Umbilical cord (tissue), 2 donors: ENCODE results near the gene FXYD6. TPM values are rescaled to one million over a fixed set of nuclear protein-coding genes. Genes with fewer than 3 reads are reported as not detected.

Source experiments
- DNase-seq: peaks from one replicate; pipeline ENCODE4 v3.0.0-alpha.2; 2015; ENCODE audit warnings: low spot score
- total RNA-seq: library from RNA; depleted of rRNA; stranded (reverse); fragments of >200 nt; gene quantifications from one replicate; pipeline ENCODE4 v1.2.3, GENCODE V29; 2014; ENCODE audit warnings: low replicate concordance; ENCODE audit not compliant: insufficient read depth

FXYD6 gene
- total RNA-seq, 1 donor from 2014 or later: 48.2 TPM

DNA sequence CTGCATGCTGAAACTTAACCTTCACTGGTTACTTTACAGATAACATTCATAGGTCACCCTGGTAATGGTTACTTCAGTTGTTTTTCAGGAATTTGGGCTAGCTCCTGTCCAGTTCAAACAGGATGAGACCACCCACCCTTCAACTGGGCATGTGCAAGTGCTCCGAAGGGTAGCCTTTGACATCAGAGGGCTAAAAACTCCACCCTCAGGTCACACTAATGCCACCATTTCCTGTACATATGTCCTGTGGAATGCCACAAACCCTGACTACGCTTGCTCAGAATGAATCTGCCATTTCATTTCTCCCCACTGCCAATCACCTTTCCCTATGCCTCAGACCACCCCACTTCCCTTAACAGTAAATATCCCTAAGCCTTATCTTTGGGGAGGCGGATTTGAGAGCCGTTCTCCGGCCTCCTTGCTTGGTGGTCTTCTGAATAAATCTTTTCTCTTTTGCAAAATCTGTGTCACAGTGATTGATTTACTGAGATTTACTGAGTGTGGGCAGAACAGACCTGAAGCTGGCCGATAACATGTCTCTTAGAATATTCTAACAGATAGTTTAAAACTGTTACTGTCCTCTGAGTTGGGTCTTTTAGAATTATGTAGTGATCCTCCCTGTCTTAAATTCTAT is 26.6 kb downstream of the FXYD6 start:
- no peak for DNase-seq

DNA sequence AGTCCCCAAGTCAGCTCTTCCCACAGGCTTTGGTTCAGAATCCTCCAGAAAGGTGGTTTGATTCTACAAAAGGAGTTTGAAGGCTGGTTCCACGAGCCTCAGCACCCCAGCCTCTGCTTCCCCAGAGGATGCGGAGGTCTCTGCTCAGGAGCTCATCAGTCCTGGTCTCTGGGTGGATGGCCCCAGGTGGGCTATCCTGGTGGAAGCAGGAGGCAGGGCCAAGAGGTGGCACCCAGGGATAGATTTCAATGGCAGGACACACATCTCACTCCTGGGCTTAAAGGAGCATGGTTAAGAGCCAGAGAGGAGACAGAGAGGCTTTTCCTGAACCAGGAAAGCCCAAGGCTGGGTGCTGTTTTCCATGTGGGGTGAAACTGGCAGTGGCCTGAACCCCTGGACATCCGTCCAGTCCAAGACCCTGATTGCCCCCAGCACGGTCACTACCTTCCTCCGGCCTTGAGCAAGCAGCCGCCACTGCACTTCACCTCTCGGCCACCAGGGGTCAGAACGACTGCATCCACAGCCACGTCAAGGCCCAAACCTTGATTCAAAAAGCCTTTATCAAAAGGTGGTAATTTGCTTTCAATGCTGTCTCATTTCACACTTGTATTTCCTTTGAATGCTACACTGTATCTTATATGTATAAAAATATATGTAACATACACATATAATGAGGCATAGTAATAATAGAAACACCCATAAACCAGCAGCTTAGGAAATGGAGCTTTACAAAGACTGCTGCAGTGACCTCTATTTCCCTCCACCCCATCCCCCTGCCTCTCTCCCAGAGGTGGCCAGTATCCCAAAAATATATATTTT is 32.6 kb downstream of the FXYD6 start:
- peak; percentile 65 for DNase-seq

GRCh38 chr11:117842131-117842941 is 34.1 kb downstream of the FXYD6 start:
- no peak for DNase-seq

DNA sequence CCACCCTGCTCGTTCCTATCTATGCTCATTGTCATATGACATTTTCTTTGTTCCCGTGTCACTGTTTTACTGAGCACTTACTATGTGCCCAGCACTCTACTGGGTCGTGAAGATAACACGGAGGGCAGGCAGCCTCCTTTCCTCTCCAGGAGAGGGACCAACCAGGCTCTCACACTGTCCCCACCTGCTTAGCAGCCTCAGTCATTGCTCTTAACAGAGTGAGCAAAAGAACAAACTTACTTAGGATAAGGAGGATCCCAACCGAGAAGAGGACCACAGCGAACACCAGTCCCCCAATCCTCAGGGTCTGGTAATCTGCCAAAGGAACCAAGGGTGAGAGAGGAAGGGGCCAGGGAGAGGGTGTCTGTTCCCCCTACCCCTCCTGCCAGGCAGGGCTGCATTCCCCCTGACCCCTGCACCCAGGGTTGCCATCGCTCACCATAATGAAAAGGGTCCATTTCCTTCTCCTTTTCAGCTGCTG is 34.9 kb downstream of the FXYD6 start:
- DNase-seq: no peak

DNA sequence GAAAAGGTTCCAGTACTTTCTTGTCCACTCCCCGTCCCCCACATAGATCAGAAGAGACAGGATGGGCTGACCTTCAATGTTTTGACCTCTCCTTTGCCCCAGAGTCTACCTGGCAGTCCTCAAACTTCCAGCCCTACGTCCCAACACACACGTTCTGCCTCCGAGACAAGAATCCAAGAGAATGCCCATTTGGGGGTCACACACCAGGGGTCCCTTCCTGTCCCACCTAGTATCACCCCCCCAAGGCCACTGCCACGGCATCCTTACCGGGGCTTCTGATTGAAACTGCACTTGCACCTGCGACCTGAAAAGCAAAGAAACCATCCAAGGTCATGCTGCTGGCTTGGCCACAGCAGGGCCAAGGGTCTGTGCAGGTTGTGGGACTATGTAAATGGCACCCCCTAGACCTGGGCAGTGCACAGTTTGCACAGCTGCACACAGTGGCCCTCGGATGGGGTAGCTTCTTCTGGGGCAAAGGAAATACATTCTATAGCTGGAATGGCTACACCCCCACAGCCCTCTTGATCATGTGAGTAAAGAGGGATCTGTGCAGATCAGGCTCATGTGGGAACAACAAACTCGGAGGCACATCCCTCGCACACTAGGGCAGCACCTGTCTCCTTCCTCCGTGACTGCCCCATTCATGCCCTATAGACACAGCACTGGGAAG is 35.4 kb downstream of the FXYD6 start:
- DNase-seq: no peak

DNA sequence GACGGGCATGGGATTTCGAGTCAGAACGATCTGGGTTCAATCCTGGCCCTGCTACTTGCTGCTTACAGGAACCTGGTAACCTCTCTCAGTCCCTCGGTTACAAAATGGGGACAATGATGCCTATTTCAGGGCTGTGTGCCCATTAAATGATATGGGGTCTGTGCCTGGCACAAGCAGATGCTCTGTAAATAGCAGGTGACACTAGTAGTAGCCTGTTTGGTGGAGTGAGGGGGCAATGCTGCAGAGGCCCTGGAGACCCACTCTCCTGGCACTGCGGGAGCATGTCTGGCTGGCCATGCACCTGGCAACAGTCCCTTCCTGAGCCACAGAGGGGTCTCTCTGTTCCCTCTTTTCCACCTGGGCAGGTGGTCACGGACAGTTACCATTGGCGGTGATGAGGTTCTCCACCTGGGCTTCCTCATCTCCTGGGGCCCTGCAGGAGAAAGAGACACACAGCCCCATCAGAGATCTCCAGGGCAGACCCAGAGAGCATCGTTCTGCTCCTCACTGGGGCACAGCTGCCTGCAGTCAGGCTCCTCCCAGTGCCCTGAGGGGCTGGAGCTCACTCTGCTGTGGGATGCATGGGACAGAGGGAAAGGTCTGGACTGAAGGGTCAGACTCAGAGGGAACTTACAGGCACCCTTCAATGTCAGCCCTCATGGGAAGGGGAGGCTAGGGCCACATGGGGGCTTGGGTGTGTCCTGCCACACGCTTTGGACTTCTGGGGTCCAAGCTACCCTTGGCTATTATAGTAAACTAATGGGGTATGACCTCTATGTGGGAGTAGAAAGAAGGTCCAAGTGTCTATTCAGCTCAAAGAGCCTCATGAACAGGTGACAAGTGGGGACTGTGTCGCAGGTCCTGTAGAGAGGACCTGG is 36.3 kb downstream of the FXYD6 start:
- no peak for DNase-seq

DNA sequence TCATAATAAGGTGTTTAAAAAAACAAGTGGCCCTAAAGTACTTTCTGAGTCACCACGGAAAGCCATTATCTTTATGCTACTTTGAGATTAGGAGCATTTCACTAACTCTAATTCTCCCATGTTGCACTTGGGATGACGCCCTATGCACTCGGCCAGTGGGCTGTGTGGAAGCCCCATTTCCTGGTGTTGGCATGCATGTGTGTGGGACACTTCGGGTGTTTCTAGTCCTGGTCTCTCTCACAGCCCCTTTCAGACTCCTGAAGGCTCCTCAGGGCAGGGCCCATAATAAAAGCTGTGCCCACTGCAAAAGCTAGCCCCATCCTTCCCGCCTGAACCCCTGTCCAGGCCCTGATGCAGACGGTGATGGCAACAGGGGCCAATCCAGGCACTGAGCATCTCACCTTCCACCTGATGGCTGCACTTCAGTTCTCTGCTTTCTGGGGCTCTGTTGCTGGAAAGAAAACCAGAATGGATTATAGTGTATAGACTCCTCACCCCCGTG is 37.0 kb downstream of the FXYD6 start:
- DNase-seq: no peak

DNA sequence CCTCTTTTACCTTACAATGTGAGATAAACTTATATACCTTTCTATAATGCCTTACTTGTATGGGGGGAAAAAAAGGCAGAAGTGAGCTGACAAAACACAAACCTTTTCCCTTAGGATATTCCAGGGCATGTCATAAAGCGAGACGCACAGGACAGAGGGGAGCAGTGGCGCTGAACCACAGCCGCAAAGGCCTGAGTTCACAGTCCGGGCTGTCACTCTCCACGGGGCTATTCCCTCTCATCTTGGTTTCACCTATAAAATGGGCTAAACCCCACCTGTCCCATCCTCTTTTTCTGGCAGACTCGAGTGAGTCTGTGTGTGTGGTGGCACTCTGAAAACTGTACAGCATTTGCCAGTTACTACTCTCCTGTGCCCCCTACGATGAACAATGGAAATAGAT is 37.6 kb downstream of the FXYD6 start:
- no peak for DNase-seq

- no peak for DNase-seq
Observed at GRCh38 chr11:117837791-117838190, 38.7 kb downstream of the FXYD6 start.

GRCh38 chr11:117837070-117837776 is 39.2 kb downstream of the FXYD6 start:
- DNase-seq: no peak

DNA sequence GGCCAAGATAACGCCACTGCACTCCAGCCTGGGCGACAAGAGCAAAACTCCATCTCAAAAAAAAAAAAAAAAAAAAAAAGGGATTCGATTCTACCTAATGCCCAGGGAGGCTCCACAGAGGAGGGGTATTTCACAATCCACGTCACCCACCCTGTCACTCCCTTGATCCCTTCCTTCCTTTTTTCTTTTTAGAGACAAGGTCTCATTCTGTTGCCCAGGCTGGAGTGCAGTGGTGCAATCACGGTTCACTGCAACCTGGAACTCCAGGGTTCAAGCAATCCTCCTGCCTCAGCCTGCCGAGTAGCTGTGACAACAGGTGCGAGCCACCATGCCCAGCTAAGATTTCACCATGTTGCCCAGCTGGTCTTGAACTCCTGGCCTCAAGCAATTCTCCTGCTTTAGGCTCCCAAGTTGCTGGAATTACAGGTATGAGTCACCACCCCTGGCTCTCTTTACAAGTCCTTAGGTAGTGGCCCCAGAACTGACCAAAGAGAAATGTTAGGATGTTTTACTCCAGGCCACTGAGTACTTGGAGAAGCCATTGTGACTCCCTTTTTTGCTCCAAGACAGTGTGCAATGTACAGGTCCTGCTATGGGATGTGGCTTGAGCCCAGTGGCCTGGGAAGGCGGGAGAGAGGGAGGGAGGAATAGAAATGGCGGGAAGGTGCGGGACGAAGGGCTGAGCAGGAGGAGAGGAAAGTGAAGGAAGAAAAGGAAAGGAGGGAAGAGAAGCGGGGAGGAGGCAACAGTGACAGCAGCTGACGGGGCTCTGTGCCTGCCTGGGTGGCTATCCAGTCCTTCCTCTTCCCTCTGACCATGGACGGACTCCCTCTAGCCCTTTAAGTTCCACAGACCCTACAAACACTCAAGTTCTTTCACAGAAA is 40.1 kb downstream of the FXYD6 start:
- DNase-seq: no peak

DNA sequence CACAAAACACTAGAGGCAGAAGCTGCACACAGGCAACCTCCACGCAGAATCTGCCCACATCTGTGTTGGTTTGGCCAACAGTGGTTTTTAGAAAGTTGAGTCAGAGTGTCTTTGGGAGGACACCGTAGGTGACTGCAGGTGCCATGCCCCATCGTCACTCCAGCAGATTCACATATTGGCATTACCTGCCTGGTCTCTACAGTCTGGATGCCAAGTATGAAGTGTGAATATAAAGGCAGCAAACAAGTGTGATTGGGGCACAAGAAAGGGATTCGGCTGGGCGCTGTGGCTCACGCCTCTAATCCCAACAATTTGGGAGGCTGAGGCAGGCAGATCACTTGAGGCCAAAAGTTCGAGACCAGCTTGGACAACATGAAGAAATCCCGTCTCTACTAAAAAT is 40.9 kb downstream of the FXYD6 start:
- DNase-seq: no peak

GRCh38 chr11:117834838-117835443 is 41.5 kb downstream of the FXYD6 start:
- DNase-seq: no peak

- no peak for DNase-seq
Observed at GRCh38 chr11:117834068-117834810, 42.2 kb downstream of the FXYD6 start.

DNA sequence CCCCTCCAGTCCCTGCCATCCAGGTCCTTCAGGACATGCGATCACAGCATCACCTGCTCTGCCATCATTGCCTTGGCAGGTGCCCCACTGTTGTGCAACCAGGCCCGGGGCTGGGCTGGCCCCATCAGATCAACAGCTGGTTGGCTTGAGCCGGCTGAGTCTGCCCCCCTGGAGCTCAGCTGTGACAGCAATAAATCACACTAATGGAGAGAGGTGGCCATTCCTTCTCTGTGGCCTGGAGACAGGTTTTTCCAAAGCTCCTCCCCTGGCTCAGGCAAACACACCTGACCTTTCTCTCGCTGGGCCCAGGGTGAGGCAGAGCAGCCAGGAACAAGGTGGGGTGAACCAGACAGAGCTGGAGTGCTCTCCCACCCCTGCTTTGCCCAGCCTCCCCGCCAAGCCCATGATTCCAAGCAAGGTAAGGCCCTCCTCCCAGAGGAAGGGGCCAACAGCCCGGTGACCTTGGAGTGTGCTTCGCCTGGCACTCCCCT is 43.0 kb downstream of the FXYD6 start:
- no peak for DNase-seq

DNA sequence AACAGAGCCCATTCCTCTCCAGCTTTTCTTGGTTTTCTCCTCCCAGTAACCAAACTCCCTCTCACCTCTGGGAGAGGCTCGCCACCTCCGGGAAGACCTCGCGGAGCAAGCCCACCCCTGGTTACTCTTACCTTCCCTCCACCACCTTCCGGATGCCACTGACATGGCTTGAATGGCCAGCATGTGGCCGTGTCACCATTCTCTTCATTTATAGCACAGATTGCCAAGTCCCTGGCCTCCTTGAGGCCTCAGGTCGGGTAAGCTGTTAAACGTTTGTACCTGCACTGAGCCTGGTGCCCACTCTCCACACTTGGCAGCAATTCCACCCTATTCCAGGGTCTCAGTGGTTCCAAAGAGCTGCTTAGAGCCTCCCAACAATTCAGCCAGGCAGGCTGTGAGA is 43.9 kb downstream of the FXYD6 start:
- DNase-seq: no peak

GRCh38 chr11:117831661-117832415 is 44.6 kb downstream of the FXYD6 start:
- DNase-seq: no peak
